PC-9 (cell line): ENCODE results near the gene SLC2A6.

ENCODE experiments used
- CTCF ChIP-seq: fragments of 200-600 bp; sonication (generic); conservative IDR thresholded peaks from 2 replicates; pipeline ENCODE4 v1.6.1; 2017; ENCODE audit warnings: mixed run types, antibody characterized with exemption, mild to moderate bottlenecking, moderate library complexity
- EZH2 ChIP-seq: fragments of 200-600 bp; sonication (generic); IDR thresholded peaks from 2 replicates; pipeline ENCODE4 v1.8.0; 2017; ENCODE audit warnings: antibody characterized with exemption, low read depth

GRCh38 chr9:133528001-133528875 is 49.3 kb upstream of the SLC2A6 start:
- TF ChIP-seq CTCF (no peak), EZH2 (no peak)
